H1 (cell line): ENCODE results near the gene LMX1A. TPM values are rescaled to one million over a fixed set of nuclear protein-coding genes. Genes with fewer than 3 reads are reported as not detected.

Experiments
- CTCF ChIA-PET: fragments of 300-600 bp; sonication (Branson Sonifier 250); formaldehyde crosslinking; loops from one replicate; lab custom pipeline; 2021; ENCODE audit not compliant: partially characterized antibody; lab: Charles Lee
- POLR2A ChIA-PET: fragments of 300-600 bp; sonication (Branson Sonifier 250); formaldehyde crosslinking; loops from one replicate; lab custom pipeline; 2021; ENCODE audit warnings: inconsistent platforms; ENCODE audit not compliant: partially characterized antibody; lab: Charles Lee
- DNase-seq, 2 experiments: peaks; one replicate each; pipeline versions ENCODE4 v3.0.0 to v3.0.0-alpha.2; 2010 to 2022; ENCODE audit warnings: low spot score in 2 of 2, low read depth in 1 of 2, mixed read lengths in 1 of 2
- FAIRE-seq: peaks from 2 replicates; lab custom pipeline; 2011; peaks lifted over from hg19 to GRCh38; lab: Jason Lieb, UNC
- H2AFZ ChIP-seq: 2 replicates; pipeline ENCODE4 v1.8.1; 2012; ENCODE audit warnings: low read length, inconsistent platforms
- H2AK5ac ChIP-seq: 2 replicates; pipeline ENCODE4 v1.6.1; 2013; ENCODE audit warnings: low read depth, low read length
- H2BK120ac ChIP-seq: replicated peaks from 2 replicates; pipeline ENCODE3; 2013; ENCODE audit warnings: low read depth, low read length, inconsistent platforms
- H2BK12ac ChIP-seq: 2 replicates; pipeline ENCODE4 v1.6.1; 2013; ENCODE audit warnings: low read depth, low read length
- H2BK15ac ChIP-seq: 2 replicates; pipeline ENCODE4 v1.6.1; 2013; ENCODE audit warnings: low read length
- H2BK20ac ChIP-seq: 2 replicates; pipeline ENCODE4 v1.6.1; 2013; ENCODE audit warnings: low read length
- H2BK5ac ChIP-seq: 2 replicates; pipeline ENCODE4 v1.6.1; 2013; ENCODE audit warnings: low read depth, low read length
- H3K14ac ChIP-seq: 2 replicates; pipeline ENCODE4 v1.6.1; 2013; ENCODE audit warnings: inconsistent platforms; ENCODE audit not compliant: insufficient read length
- H3K18ac ChIP-seq: 2 replicates; pipeline ENCODE4 v1.6.1; 2013; ENCODE audit warnings: low read length; ENCODE audit errors: extremely low read depth
- H3K23ac ChIP-seq: 2 replicates; pipeline ENCODE4 v1.6.1; 2013; ENCODE audit warnings: inconsistent platforms; ENCODE audit not compliant: insufficient read length
- H3K23me2 ChIP-seq: 2 replicates; pipeline ENCODE4 v1.6.1; 2013; ENCODE audit warnings: low read depth, low read length
- H3K27ac ChIP-seq: 2 replicates; pipeline ENCODE4 v1.6.1; 2011; ENCODE audit warnings: low read depth, low read length, inconsistent platforms
- H3K27me3 ChIP-seq, 4 experiments: replicated peaks in 1 of 4; 1 replicate in 1 of 4; 2 replicates in 3 of 4; pipeline versions ENCODE4 v1.6.1 to v1.8.1; 2011 to 2013; ENCODE audit warnings: low read length in 3 of 4, mild to moderate bottlenecking in 3 of 4, inconsistent platforms in 2 of 4, mixed read lengths in 2 of 4, moderate library complexity in 1 of 4; ENCODE audit not compliant: control insufficient read depth in 3 of 4, insufficient read depth in 3 of 4; ENCODE audit errors: extremely low read depth in 1 of 4
- H3K36me3 ChIP-seq, 4 experiments: 2 replicates each; pipeline versions ENCODE4 v1.6.1 to v1.8.1; 2011 to 2013; ENCODE audit warnings: mild to moderate bottlenecking in 4 of 4, low read length in 3 of 4, moderate library complexity in 2 of 4, control low read depth in 1 of 4, inconsistent platforms in 1 of 4; ENCODE audit not compliant: insufficient read depth in 4 of 4, control insufficient read depth in 2 of 4
- H3K4ac ChIP-seq: replicated peaks from 2 replicates; pipeline ENCODE3; 2013; ENCODE audit warnings: low read length, low read depth, mixed read lengths, inconsistent platforms; ENCODE audit not compliant: insufficient read length
- H3K4me1 ChIP-seq, 4 experiments: replicated peaks in 1 of 4; 1 replicate in 1 of 4; 2 replicates in 3 of 4; pipeline versions ENCODE4 v1.6.1 to v1.8.1; 2011 to 2013; ENCODE audit warnings: low read length in 3 of 4, inconsistent platforms in 2 of 4, mixed read lengths in 1 of 4; ENCODE audit not compliant: insufficient read depth in 4 of 4, control insufficient read depth in 3 of 4
- H3K4me2 ChIP-seq, 2 experiments: 2 replicates each; pipeline versions ENCODE4 v1.6.1 to v1.8.1; 2011 to 2013; ENCODE audit warnings: low read depth in 2 of 2, low read length in 2 of 2, control low read depth in 1 of 2, inconsistent platforms in 1 of 2, mild to moderate bottlenecking in 1 of 2; ENCODE audit not compliant: insufficient read depth in 1 of 2
- H3K4me3 ChIP-seq, 4 experiments: fragments of 200-600, 300-600 bp in 1 of 4; sonication (generic), shearing (Covaris generic), sonication (Bioruptor Twin) in 1 of 4; 2 replicates each; pipeline versions ENCODE4 v1.5.1 to v1.8.1; 2011 to 2016; ENCODE audit warnings: low read length in 4 of 4, low read depth in 3 of 4, control low read depth in 2 of 4, inconsistent platforms in 2 of 4, mild to moderate bottlenecking in 2 of 4, mixed read lengths in 1 of 4, moderate library complexity in 1 of 4; ENCODE audit not compliant: insufficient read depth in 2 of 4; ENCODE audit errors: extremely low read depth in 1 of 4
- H3K56ac ChIP-seq: replicated peaks from 2 replicates; pipeline ENCODE3; 2013; ENCODE audit warnings: low read depth, mild to moderate bottlenecking, mixed read lengths, low read length, inconsistent platforms; ENCODE audit not compliant: insufficient read length
- H3K79me1 ChIP-seq: 2 replicates; pipeline ENCODE4 v1.6.1; 2013; ENCODE audit warnings: low read depth, low read length, control low read depth
- H3K79me2 ChIP-seq, 2 experiments: 2 replicates each; pipeline versions ENCODE4 v1.6.1 to v1.8.1; 2012 to 2013; ENCODE audit warnings: low read length in 2 of 2, mild to moderate bottlenecking in 2 of 2, inconsistent platforms in 1 of 2; ENCODE audit not compliant: insufficient read depth in 2 of 2, control insufficient read depth in 1 of 2
- H3K9ac ChIP-seq, 4 experiments: replicated peaks in 1 of 4; 1 replicate in 1 of 4; 2 replicates in 3 of 4; pipeline versions ENCODE4 v1.6.1 to v1.8.1; 2011 to 2013; ENCODE audit warnings: low read depth in 3 of 4, low read length in 3 of 4, control low read depth in 2 of 4, mild to moderate bottlenecking in 2 of 4, moderate library complexity in 2 of 4, inconsistent platforms in 1 of 4; ENCODE audit errors: extremely low read depth in 1 of 4
- H3K9me3 ChIP-seq, 2 experiments: 2 replicates each; pipeline versions ENCODE4 v1.6.1 to v1.8.1; 2012 to 2013; ENCODE audit warnings: mild to moderate bottlenecking in 2 of 2, moderate library complexity in 2 of 2, control low read depth in 1 of 2, inconsistent platforms in 1 of 2, low read depth in 1 of 2, low read length in 1 of 2, mixed read lengths in 1 of 2; ENCODE audit not compliant: insufficient read depth in 2 of 2
- H4K20me1 ChIP-seq, 2 experiments: replicated peaks in 1 of 2; 2 replicates each; pipeline versions ENCODE3 to v1.8.1; 2011 to 2013; ENCODE audit warnings: inconsistent platforms in 2 of 2, low read length in 2 of 2, mild to moderate bottlenecking in 1 of 2; ENCODE audit not compliant: insufficient read depth in 2 of 2, control insufficient read depth in 1 of 2
- H4K5ac ChIP-seq: 2 replicates; pipeline ENCODE4 v1.6.1; 2013; ENCODE audit warnings: low read length, low read depth, mixed read lengths, inconsistent platforms; ENCODE audit not compliant: insufficient read length
- H4K8ac ChIP-seq: 2 replicates; pipeline ENCODE4 v1.8.0; 2013; ENCODE audit warnings: mild to moderate bottlenecking, moderate library complexity, low read length, inconsistent platforms; ENCODE audit not compliant: insufficient read depth; ENCODE audit errors: extremely low read depth
- H4K91ac ChIP-seq: replicated peaks from 2 replicates; pipeline ENCODE3; 2013; ENCODE audit warnings: low read length, mixed read lengths, inconsistent platforms; ENCODE audit not compliant: insufficient read length
- CHD1 ChIP-seq: IDR thresholded peaks from 2 replicates; pipeline ENCODE4 v1.6.1; 2012; ENCODE audit warnings: low read depth, low read length, improper control_type of control experiment
- CHD2 ChIP-seq: IDR thresholded peaks from 2 replicates; pipeline ENCODE4 v1.6.1; 2012; ENCODE audit warnings: low read length, improper control_type of control experiment
- EGR1 ChIP-seq: IDR thresholded peaks from 2 replicates; pipeline ENCODE4 v1.6.1; 2011; ENCODE audit warnings: low read depth, low read length, borderline replicate concordance
- EP300 ChIP-seq, 2 experiments: IDR thresholded peaks; 1 replicate in 1 of 2; 2 replicates in 1 of 2; pipeline ENCODE4 v1.6.1; 2011 to 2012; ENCODE audit warnings: low read depth in 2 of 2, low read length in 2 of 2, mild to moderate bottlenecking in 2 of 2, borderline replicate concordance in 1 of 2, inconsistent platforms in 1 of 2, moderate library complexity in 1 of 2
- JUN ChIP-seq: IDR thresholded peaks from 2 replicates; pipeline ENCODE4 v1.6.1; 2011; ENCODE audit warnings: low read depth, mild to moderate bottlenecking, improper control_type of control experiment, low read length
- KDM4A ChIP-seq: IDR thresholded peaks from one replicate; pipeline ENCODE4 v1.7.1; 2012; ENCODE audit warnings: low read depth, mild to moderate bottlenecking, moderate library complexity, low read length, inconsistent platforms; ENCODE audit not compliant: severe bottlenecking
- RAD21 ChIP-seq, 2 experiments: IDR thresholded peaks in 1 of 2; conservative IDR thresholded peaks in 1 of 2; 2 replicates each; pipeline ENCODE4 v1.6.1; 2011; ENCODE audit warnings: low read depth in 2 of 2, low read length in 2 of 2, improper control_type of control experiment in 1 of 2, inconsistent platforms in 1 of 2, mild to moderate bottlenecking in 1 of 2, moderate library complexity in 1 of 2
- TCF12 ChIP-seq: IDR thresholded peaks from 2 replicates; pipeline ENCODE4 v1.6.1; 2011; ENCODE audit warnings: low read depth, mild to moderate bottlenecking, low read length
- WGBS, 2 experiments: shearing (Covaris generic) in 1 of 2; methylation state at CpG; one replicate each; pipeline versions ENCODE4 v1.1.6 to v1.1.7; 2013 to 2015; ENCODE audit warnings: low lambda C conversion rate in 2 of 2, mixed read lengths in 2 of 2, inconsistent platforms in 1 of 2, low coverage in 1 of 2, missing lambda C conversion rate in 1 of 2; ENCODE audit not compliant: insufficient replicate concordance in 2 of 2, insufficient coverage in 1 of 2, insufficient read length in 1 of 2; ENCODE audit errors: extremely low coverage in 1 of 2, missing lambda C conversion rate in 1 of 2; 5-methylcytosine and 5-hydroxymethylcytosine counted together
- polyA plus RNA-seq, 7 experiments: library from polyadenylated mRNA; depleted of rRNA in 3 of 7; stranded (reverse) in 5 of 7; unstranded in 2 of 7; fragments of >200 nt in 5 of 7; fragments of 200-250 nt in 2 of 7; gene quantifications; 1 replicate in 5 of 7; 2 replicates in 1 of 7; 4 replicates in 1 of 7; pipeline versions ENCODE4 v1.2.1 to v1.2.3, GENCODE V29; 2011 to 2013; ENCODE audit warnings: missing spikeins in 2 of 7, mixed read lengths in 2 of 7
- total RNA-seq: library from RNA; stranded (reverse); fragmentation: NEBNext Ultra II Directional; extraction: Animal tissue kit (Norgen Biotek cat#: 25700); gene quantifications from 2 replicates; pipeline ENCODE4 v1.2.1, GENCODE V29; 2021

Gene LMX1A
- total and polyA plus RNA-seq, 2 of the 8 experiments (the other 6 are each of a cell fraction or from before 2014, with no cell fraction given) = not detected

GRCh38 chr1:165392634-165393571 is 36.4 kb upstream of the LMX1A start:
- Histone ChIP-seq H2AK5ac (no peak overlapping the region), H3K56ac (no peak overlapping the region), H3K36me3 (no peaks in the 10 kb centered on the region), H3K18ac (peak overlapping the region; percentile 24; the same call in 1 of the 2 replicates), H4K91ac (no peak overlapping the region), H2AFZ (peak overlapping the region; percentile 95), H3K9ac (no peak overlapping the region), H2BK5ac (no peak overlapping the region), H3K27me3 (no peaks in the 10 kb centered on the region; a peak in 1 of 7 replicates), H3K79me2 (no peaks in the 10 kb centered on the region), H2BK20ac (no peak overlapping the region), H3K27ac (no peak overlapping the region), H4K8ac (no peak overlapping the region), H4K5ac (no peak overlapping the region), H3K4me1 (no peaks in the 10 kb centered on the region; a peak in 1 of 7 replicates), H4K20me1 (no peaks in the 10 kb centered on the region), H3K4me2 (peak overlapping the region; percentile 0 to 64; a peak in 3 of 4 replicates), H2BK120ac (no peak overlapping the region), H3K14ac (no peak overlapping the region), H3K4ac (no peak overlapping the region), H3K23me2 (no peaks in the 10 kb centered on the region), H3K23ac (no peak overlapping the region), H3K79me1 (no peaks in the 10 kb centered on the region), H2BK15ac (no peak overlapping the region), H2BK12ac (0 out of 2 replicates have a peak overlapping the region, but pooled peaks have one; percentile 17), H3K4me3 (peak overlapping the region in 3 of 4 experiments; percentile 17 to 50 (median 34); a peak in 6 of 8 replicates), H3K9me3 (no peaks in the 10 kb centered on the region)
- FAIRE-seq = peak; percentile 89
- ChIA-PET CTCF (interaction anchor here (0.6 to 11.7 kb wide), 42 partner anchors 8 to 520 kb away, joined by 3 to 220 read pairs (median 4); no protein-coding TSS in a partner anchor), POLR2A (no interaction called here)
- 27% methylated on average over 19 of the region's 19 CpGs; no CpG with 5 or more reads in 1 of the 2 experiments for WGBS, 2 experiments
- peak in 1 of 2 experiments; percentile 88 for DNase-seq
- TF ChIP-seq EP300 (IDR thresholded peaks at IDR 0.05; ENCODE audit: borderline replicate concordance in 1 of 2, low read depth in 2 of 2, low read length in 2 of 2) (peak in 1 of 2 experiments; percentile 14; a peak in 1 of 3 replicates), TCF12 (0 out of 2 replicates have a peak, but pooled peaks have one; percentile 70), CHD1 (no peak), KDM4A (peak; percentile 61), RAD21 (IDR thresholded peaks at IDR 0.05 in 1 of 2, conservative IDR thresholded peaks at IDR 0.05 in 1 of 2; ENCODE audit: low read depth in 2 of 2, low read length in 2 of 2) (peak; percentile 92 to 94), JUN (0 out of 2 replicates have a peak, but pooled peaks have one; percentile 5), EGR1 (0 out of 2 replicates have a peak, but pooled peaks have one; percentile 17), CHD2 (no peak)
